ENCODE data around the gene NFATC4.
"Not testable (repeated sequence)": the region's sequence is repeated elsewhere in the genome, so short reads cannot be mapped to it uniquely, and the experiment has no call there.

NFATC4 gene

GRCh38 chr14:24339284-24340151 lies 28.5 kb upstream of the NFATC4 start, which contains the start of gene RIPK3:
Gene RIPK3 (minus strand): TSS chr14:24339991. CDS start chr14:24339826, 165 bp downstream.
- DNase-seq = no peak

- no peak for DNase-seq
These were observed 27.4 kb upstream of the NFATC4 start for GRCh38 chr14:24340606-24341005.

GRCh38 chr14:24342889-24343288 lies 25.1 kb upstream of the NFATC4 start:
- no peak for DNase-seq

GRCh38 chr14:24343795-24344660 lies 24.0 kb upstream of the NFATC4 start:
- DNase-seq = no peak

DNA sequence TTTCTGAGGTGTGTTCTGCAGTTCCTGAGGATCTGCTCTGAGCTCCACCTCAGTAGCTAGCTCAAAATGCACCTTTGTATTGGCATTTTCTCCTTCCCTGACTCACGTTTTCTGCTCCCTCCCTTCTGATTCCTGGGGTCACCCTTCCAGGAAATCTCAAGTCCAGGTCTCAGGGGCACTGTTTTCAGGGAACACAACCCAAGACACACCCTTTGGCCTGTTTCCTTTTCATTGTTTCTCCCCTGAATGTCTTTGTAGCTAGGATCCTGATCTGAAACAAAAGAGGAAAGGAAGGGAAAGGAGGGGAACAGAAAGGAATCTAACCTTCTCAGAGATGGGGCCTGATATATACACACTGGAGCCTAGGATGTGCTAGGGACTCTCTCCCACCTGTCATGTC lies 20.9 kb upstream of the NFATC4 start:
- no peak for DNase-seq

- DNase-seq = no peak
These were observed 19.8 kb upstream of the NFATC4 start for GRCh38 chr14:24348186-24348585.

- no peak for DNase-seq
These were observed 18.2 kb upstream of the NFATC4 start for GRCh38 chr14:24349742-24350141.

DNA sequence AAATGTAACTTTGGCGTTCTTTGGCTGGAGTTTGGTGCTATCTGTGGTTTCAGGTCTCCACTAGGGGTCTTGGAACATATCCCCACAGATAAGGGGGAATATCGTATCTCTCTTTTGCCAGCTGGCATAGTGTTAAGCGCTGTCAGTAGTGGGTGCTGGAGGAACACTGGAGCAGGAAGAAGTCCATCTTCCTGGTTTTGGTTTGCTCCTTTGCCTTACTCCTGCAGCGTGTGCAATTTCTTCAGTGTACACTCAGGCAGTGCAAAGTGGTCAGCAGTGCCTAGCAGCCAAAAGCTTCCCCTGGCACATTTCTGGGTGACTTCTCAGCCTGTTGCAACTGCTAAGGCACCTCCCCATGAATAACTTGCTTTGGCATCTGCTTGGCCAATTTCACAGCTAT lies 16.5 kb upstream of the NFATC4 start:
- DNase-seq = no peak

DNA sequence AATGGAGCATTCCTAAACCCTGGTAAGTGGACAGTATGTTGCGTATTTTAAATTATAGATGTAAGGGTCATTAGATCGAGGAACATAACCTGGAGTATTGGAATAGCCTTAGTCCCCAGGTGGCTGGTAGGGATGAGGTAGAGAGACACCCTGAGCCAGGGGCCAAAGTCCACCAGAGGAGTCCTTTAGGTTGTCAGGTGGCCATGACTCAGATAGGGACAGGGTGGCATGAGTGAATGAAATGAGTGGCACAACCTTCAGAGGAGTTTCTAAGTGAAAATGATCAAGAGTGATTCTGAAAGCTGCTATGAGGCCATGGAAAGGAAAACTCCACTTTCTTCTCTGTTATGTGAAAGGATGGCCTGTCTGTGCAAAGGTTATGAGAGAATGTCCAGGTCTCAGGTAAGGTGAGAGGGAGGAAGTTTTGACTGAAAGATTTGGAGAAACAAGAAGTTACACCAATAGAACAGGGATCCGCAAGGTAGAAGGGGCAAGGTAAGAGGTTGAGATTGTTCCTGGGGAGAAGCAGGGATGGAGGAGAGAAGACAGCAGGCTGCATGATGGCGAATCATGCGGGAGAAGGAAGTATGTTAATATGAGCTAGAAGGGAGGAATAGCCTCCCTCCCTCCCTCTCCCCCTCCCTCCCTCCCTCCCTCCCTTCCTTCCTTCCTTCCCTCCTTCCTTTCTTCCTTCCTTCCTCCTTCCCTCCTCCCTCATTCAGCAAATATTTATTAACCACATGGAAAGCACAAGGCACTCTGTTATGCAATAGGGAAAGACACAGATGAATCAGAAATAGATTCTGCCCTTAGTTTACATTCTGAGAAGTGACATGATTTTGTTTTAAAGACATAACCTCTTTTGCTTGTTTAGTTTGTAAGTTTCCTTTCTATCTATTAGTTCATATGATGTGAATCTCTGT lies 14.2 kb upstream of the NFATC4 start:
- no peak for DNase-seq

- not testable (repeated sequence) for DNase-seq
These were observed 13.5 kb upstream of the NFATC4 start for GRCh38 chr14:24354482-24354825.

DNA sequence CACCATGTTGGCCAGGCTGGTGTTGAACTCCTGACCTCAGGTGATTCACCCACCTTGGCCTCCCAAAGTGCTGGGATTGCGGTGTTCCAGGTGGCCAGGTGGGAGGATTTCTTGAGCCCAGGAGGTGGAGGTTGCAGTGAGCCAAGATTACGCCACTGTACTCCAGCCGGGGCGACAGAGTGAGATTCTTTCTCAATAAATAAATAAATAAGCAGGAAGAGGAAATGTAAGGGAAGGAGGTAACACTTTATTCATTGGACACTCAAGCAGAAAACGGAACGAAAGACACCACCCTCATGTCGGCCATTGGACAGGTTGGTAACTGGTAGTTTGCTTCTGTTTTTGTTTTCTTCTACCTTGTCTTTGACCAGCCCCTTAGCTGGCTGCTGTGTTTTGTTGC lies 13.0 kb upstream of the NFATC4 start:
- DNase-seq = no peak

DNA sequence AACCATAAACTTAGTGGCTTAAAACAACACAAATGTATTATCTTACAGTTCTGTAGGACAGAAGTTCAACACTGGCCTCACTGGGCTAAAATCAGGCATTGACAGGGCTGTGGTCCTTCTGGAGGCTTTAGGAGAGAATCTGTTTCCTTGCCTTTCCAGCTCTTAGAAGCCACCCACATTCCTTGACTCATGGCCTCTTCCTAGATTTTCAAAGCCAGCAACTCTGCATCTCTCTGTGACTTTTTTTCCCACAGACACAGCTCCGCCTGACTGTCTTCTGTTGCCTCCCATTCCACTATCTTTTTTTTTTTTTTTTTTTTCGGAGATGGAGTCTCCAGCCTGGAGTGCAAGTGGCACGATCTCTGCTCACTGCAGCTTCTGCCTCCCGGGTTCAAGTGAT lies 11.8 kb upstream of the NFATC4 start:
- DNase-seq = no peak

- no peak for DNase-seq
These were observed 7.7 kb upstream of the NFATC4 start for GRCh38 chr14:24360281-24360680.

DNA sequence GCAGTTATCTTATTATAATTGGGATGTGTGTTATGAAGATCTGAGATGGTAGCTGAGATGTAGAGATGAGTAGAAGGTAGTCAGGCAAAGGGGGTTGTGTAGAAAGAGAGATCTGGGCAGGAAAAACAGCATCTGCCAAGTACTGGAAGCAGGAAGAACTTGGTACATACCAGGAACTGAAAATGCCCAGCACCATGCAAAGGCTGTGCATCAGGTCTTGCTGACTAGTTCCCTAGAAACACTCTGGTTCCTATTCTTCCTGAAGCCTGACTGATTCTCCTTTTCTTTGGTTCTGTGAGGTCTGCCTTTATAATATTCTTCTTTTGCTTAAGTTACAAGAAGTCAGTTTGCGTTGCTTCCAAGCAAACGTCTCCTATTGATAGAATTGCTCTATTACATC lies 6.7 kb upstream of the NFATC4 start:
- no peak for DNase-seq

- DNase-seq = no peak
These were observed 5.6 kb upstream of the NFATC4 start for GRCh38 chr14:24362241-24362960.

DNA sequence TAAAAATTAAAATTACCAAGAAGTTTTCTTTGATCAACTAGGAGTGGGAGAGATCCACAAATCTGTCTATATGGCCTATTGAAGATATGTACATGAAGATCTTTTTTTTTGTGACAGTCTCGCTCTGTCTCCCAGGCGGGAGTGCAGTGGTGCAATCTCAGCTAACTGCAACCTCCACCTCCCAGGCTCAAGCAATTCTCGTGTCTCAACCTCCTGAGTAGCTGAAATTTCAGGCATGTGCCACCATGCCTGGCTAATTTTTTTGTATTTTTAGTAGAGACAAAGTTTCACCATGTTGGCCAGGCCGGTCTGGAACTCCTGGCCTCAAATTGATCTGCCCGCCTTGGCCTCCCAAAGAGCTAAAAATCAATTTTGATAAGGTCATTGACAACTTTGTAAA lies 4.6 kb upstream of the NFATC4 start:
- no peak for DNase-seq

DNA sequence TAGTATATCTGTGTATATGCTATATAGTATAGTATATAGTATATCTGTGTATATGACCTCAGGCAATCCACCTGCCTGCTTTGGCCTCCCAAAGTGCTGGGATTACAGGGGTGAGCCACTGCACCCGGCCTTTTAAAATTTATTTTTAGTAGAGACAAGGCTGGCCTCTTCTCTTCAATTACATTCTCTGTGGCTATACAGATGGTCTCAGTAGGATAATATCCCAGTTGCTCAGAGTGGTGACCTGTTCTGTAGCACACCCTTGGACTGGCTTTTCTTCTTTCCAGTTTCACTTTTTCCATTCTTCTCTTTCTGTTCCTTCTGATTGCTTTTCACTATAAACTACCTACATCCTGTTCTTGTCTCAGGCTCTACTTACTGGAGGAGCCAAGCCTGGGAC lies 3.1 kb upstream of the NFATC4 start:
- DNase-seq = no peak

GRCh38 chr14:24365600-24366412 lies 2.2 kb upstream of the NFATC4 start:
- no peak for DNase-seq

DNA sequence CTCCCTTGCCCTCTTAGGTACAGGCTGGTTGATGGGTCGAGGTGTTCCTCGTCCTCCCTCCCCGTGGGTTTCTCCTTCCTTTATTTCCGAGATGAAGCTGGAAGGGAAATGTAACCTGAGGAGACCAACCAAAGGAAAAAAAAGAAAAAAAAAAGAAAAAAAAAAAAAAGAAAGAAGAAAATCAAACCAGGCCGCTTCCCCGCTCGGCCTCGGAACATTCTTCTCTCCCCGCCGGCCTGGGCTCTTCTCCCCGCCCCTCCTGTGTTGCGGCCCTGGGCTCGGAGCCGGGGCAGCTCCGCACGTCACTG lies 1.6 kb upstream of the NFATC4 start:
- DNase-seq = no peak

DNA sequence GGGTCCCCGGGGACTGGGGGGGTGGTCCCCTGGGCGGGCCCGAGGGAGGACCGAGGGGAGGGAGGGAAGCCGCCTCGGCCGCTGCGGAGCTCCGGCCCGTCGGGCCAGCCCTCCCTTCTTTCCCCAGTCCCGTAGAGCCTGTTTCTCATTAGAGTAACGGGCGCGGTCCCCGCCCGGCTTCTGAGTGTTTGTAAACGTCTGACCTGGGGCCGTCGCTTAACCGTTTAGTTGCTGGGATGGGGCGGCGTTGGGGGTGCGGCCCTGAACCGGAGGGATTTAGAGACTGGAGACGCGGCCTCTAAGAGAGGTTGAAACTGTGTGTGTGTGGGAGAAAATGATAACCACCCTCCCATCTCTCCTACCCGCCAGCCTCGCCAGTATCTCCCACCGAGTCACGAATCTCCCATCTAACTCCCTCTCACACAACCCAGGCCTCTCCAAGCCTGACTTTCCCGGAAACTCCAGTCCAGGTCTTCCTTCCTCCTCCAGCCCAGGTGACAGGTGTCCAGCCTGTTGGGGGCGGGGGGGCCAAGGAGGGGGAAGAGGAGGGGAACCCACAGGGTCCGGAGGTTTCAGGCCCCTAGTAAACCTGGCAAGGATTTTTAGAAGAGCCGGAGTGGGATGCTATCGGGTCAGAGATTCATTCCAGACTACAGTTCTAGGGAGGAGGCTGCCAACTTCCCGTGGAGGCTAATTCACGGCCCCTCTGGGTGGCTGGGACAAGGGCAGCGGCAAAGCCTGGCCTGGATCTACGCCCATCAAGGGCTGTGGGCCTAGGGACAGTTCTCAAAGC lies 1.1 kb upstream of the NFATC4 start:
- DNase-seq = no peak

DNA sequence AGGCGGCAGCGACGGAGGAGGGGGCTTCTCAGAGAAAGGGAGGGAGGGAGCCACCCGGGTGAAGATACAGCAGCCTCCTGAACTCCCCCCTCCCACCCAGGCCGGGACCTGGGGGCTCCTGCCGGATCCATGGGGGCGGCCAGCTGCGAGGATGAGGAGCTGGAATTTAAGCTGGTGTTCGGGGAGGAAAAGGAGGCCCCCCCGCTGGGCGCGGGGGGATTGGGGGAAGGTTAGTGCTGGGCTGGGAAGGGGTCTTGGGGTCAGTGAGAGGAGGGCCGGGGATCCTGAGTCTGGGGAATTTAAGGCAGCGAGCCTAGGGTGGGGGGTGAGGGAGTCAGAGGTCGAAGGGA lies 203 bp downstream of the NFATC4 start:
- DNase-seq = no peak
